GM19397 (cell line): ENCODE data around the gene PPP5C.
"Not testable (repeated sequence)": the region's sequence is repeated elsewhere in the genome, so short reads cannot be mapped to it uniquely, and the experiment has no call there.

Source experiments
- ATAC-seq: cut with Tn5 transposase; IDR thresholded peaks from one replicate; pipeline ENCODE4 v1.9.1; 2021; ENCODE audit warnings: mild to moderate bottlenecking, moderate library complexity; ENCODE audit not compliant: unreplicated experiment

PPP5C gene

GRCh38 chr19:46383846-46384245, 37.0 kb downstream of the PPP5C start:
- no peak for ATAC-seq

- no peak for ATAC-seq
Measured at GRCh38 chr19:46384396-46384795, 37.5 kb downstream of the PPP5C start.

- no peak for ATAC-seq
Measured at GRCh38 chr19:46385636-46386035, 38.7 kb downstream of the PPP5C start.

GRCh38 chr19:46386151-46386550, 39.3 kb downstream of the PPP5C start:
- no peak for ATAC-seq

- no peak for ATAC-seq
Measured at GRCh38 chr19:46386996-46387712, 40.3 kb downstream of the PPP5C start.

GRCh38 chr19:46387713-46388130, 40.8 kb downstream of the PPP5C start:
- no peak for ATAC-seq

GRCh38 chr19:46388311-46389095, 41.6 kb downstream of the PPP5C start:
- ATAC-seq: no peak

- ATAC-seq: no peak
Measured at GRCh38 chr19:46390121-46390858, 43.4 kb downstream of the PPP5C start.

GRCh38 chr19:46390866-46391265, 44.0 kb downstream of the PPP5C start:
- ATAC-seq: no peak

- no peak for ATAC-seq
Measured at GRCh38 chr19:46391296-46392251, 44.7 kb downstream of the PPP5C start.

GRCh38 chr19:46392252-46392801, 45.4 kb downstream of the PPP5C start:
- ATAC-seq: no peak

- ATAC-seq: no peak
Measured at GRCh38 chr19:46392837-46393236, 46.0 kb downstream of the PPP5C start.

GRCh38 chr19:46393456-46394401, 46.8 kb downstream of the PPP5C start:
- ATAC-seq: no peak

GRCh38 chr19:46394402-46394797, 47.5 kb downstream of the PPP5C start:
- no peak for ATAC-seq

GRCh38 chr19:46397801-46398479, 51.1 kb downstream of the PPP5C start:
- ATAC-seq: not testable (repeated sequence)

GRCh38 chr19:46402725-46403124, 55.8 kb downstream of the PPP5C start:
- ATAC-seq: no peak

GRCh38 chr19:46404055-46404752, 57.3 kb downstream of the PPP5C start:
- no peak for ATAC-seq
